ENCODE data around the gene MRPL48. TPM values are rescaled to one million over a fixed set of nuclear protein-coding genes. Genes with fewer than 3 reads are reported as not detected.
A peak's percentile ranks its signal among the peaks of the same experiment; 100 is the strongest.

The MRPL48 gene
- total RNA-seq, 1 donor from 2014 or later = 27.2 TPM

- peaks cover 4% of the 10 kb centered on the region for H3K36me3 Mint-ChIP-seq
- Histone ChIP-seq H3K27me3 (no peaks in the 10 kb centered on the region), H3K9ac (peak within 1 kb of the TSS; percentile 73), H3F3A (ENCODE audit: low read depth) (peaks cover 20% of the 10 kb centered on the region), H3K4me1 (peaks cover 22% of the 10 kb centered on the region), H3K4me2 (peak within 1 kb of the TSS; percentile 90), H2AFZ (replicated peaks) (peak within 1 kb of the TSS; percentile 73), H3K4me3 (peak within 1 kb of the TSS; percentile 90), H3K79me2 (ENCODE audit: low read depth) (peaks cover 46% of the 10 kb centered on the region), H3K27ac (peak within 1 kb of the TSS; percentile 70), H4K20me1 (ENCODE audit: low read depth) (peaks cover 26% of the 10 kb centered on the region), H3K9me3 (ENCODE audit: low read depth) (no peaks in the 10 kb centered on the region), H3K36me3 (no peaks in the 10 kb centered on the region)
- peaks cover 23% of the 10 kb centered on the region for H3K4me1 Mint-ChIP-seq
- H3K4me3 Mint-ChIP-seq = peak within 1 kb of the TSS; percentile 98
- TF ChIP-seq EZH2 (IDR thresholded peaks at IDR 0.05) (no peak), CTCF (IDR thresholded peaks at IDR 0.05) (peak; percentile 35), EZH2phosphoT487 (IDR thresholded peaks at IDR 0.05) (no peak)
- no peaks in the 10 kb centered on the region for H3K9me3 Mint-ChIP-seq
- H3K27me3 Mint-ChIP-seq (ENCODE audit: insufficient read depth, low read depth) = peaks cover 3% of the 10 kb centered on the region
- peak within 1 kb of the TSS; percentile 94 for H3K27ac Mint-ChIP-seq
- peak; percentile 99 for DNase-seq (ENCODE audit: low spot score)
These were observed 26.8 kb upstream of the MRPL48 start, which contains the start of gene RAB6A for GRCh38 chr11:73760679-73761402. Gene RAB6A (minus strand): TSS chr11:73761074. CDS start chr11:73760635, 439 bp downstream.

- no peak overlapping the region for H3K27ac ChIP-seq
- H3K4me1 ChIP-seq = peaks cover 22% of the 10 kb centered on the region
- peaks cover 3% of the 10 kb centered on the region for H3K27me3 Mint-ChIP-seq (ENCODE audit: insufficient read depth, low read depth)
- H3K36me3 Mint-ChIP-seq = peaks cover 4% of the 10 kb centered on the region
- TF ChIP-seq CTCF (IDR thresholded peaks at IDR 0.05) (no peak), EZH2 (IDR thresholded peaks at IDR 0.05) (no peak), EZH2phosphoT487 (IDR thresholded peaks at IDR 0.05) (no peak)
- peaks cover 25% of the 10 kb centered on the region for H4K20me1 ChIP-seq (ENCODE audit: low read depth)
- H2AFZ ChIP-seq (replicated peaks) = peak overlapping the region; percentile 70
- H3K4me2 ChIP-seq = peak overlapping the region; percentile 36
- H3K36me3 ChIP-seq = no peaks in the 10 kb centered on the region
- peaks cover 20% of the 10 kb centered on the region for H3F3A ChIP-seq (ENCODE audit: low read depth)
- peaks cover 39% of the 10 kb centered on the region for H3K79me2 ChIP-seq (ENCODE audit: low read depth)
- DNase-seq (ENCODE audit: low spot score) = no peak
- H3K9ac ChIP-seq = no peak overlapping the region
- H3K4me3 ChIP-seq = peak overlapping the region; percentile 90
- no peaks in the 10 kb centered on the region for H3K27me3 ChIP-seq
- H3K4me3 Mint-ChIP-seq = peak overlapping the region; percentile 98
- peaks cover 23% of the 10 kb centered on the region for H3K4me1 Mint-ChIP-seq
- H3K9me3 Mint-ChIP-seq = no peaks in the 10 kb centered on the region
- H3K9me3 ChIP-seq (ENCODE audit: low read depth) = no peaks in the 10 kb centered on the region
- H3K27ac Mint-ChIP-seq = peak overlapping the region; percentile 81
These were observed 26.2 kb upstream of the MRPL48 start for GRCh38 chr11:73761403-73761945.

GRCh38 chr11:73762732-73763131, 24.9 kb upstream of the MRPL48 start:
- no peak overlapping the region for H3K27ac ChIP-seq
- peaks cover 3% of the 10 kb centered on the region for H3K36me3 Mint-ChIP-seq
- H3K9me3 ChIP-seq (ENCODE audit: low read depth) = no peaks in the 10 kb centered on the region
- peaks cover 18% of the 10 kb centered on the region for H3K4me1 ChIP-seq
- no peak for DNase-seq (ENCODE audit: low spot score)
- TF ChIP-seq CTCF (IDR thresholded peaks at IDR 0.05) = no peak
- TF ChIP-seq EZH2 (IDR thresholded peaks at IDR 0.05) = no peak
- no peak for TF ChIP-seq EZH2phosphoT487 (IDR thresholded peaks at IDR 0.05)
- no peak overlapping the region for H2AFZ ChIP-seq (replicated peaks)
- peak overlapping the region; percentile 28 for H3K4me3 Mint-ChIP-seq
- no peak overlapping the region for H3K4me2 ChIP-seq
- no peaks in the 10 kb centered on the region for H3K36me3 ChIP-seq
- peaks cover 25% of the 10 kb centered on the region for H3K4me1 Mint-ChIP-seq
- H3K9me3 Mint-ChIP-seq = no peaks in the 10 kb centered on the region
- H3K27me3 Mint-ChIP-seq (ENCODE audit: insufficient read depth, low read depth) = peaks cover 3% of the 10 kb centered on the region
- no peak overlapping the region for H3K27ac Mint-ChIP-seq
- H3F3A ChIP-seq (ENCODE audit: low read depth) = peaks cover 23% of the 10 kb centered on the region
- no peaks in the 10 kb centered on the region for H3K27me3 ChIP-seq
- H4K20me1 ChIP-seq (ENCODE audit: low read depth) = peaks cover 22% of the 10 kb centered on the region
- no peak overlapping the region for H3K4me3 ChIP-seq
- H3K9ac ChIP-seq = no peak overlapping the region
- H3K79me2 ChIP-seq (ENCODE audit: low read depth) = peaks cover 28% of the 10 kb centered on the region
